ENCODE data around the gene APOBEC3A.
A peak's percentile ranks its signal among the peaks of the same experiment; 100 is the strongest.
"Not testable (repeated sequence)": the region's sequence is repeated elsewhere in the genome, so short reads cannot be mapped to it uniquely, and the experiment has no call there.

APOBEC3A gene

GRCh38 chr22:38989466-38989865 lies 32.1 kb downstream of the APOBEC3A start:
- DNase-seq (ENCODE audit: low read depth), result no peak

GRCh38 chr22:38992871-38993371 lies 35.5 kb downstream of the APOBEC3A start:
- DNase-seq (ENCODE audit: low read depth); H3K4me3 ChIP-seq (replicated peaks; ENCODE audit: low read depth, low read length): not testable (repeated sequence)

More at GRCh38 chr22:38989466-38989865, 32.1 kb downstream of the APOBEC3A start:
- TF ChIP-seq CTCF (IDR thresholded peaks at IDR 0.05; ENCODE audit: low read length, missing control alignments), result no peak
- H3K4me3 ChIP-seq (replicated peaks; ENCODE audit: low read depth, low read length), result no peak overlapping the region

GRCh38 chr22:38996105-38996504 lies 38.7 kb downstream of the APOBEC3A start:
- no peak overlapping the region for H3K4me3 ChIP-seq (replicated peaks; ENCODE audit: low read depth, low read length)
- DNase-seq (ENCODE audit: low read depth), result no peak
- TF ChIP-seq CTCF (IDR thresholded peaks at IDR 0.05; ENCODE audit: low read length, missing control alignments), result no peak

- TF ChIP-seq CTCF (IDR thresholded peaks at IDR 0.05; ENCODE audit: low read length, missing control alignments), result no peak
- no peak overlapping the region for H3K4me3 ChIP-seq (replicated peaks; ENCODE audit: low read depth, low read length)
- no peak for DNase-seq (ENCODE audit: low read depth)
Observed at GRCh38 chr22:38997518-38997917, 40.1 kb downstream of the APOBEC3A start.

- H3K4me3 ChIP-seq (replicated peaks; ENCODE audit: low read depth, low read length), result no peak overlapping the region
- peak; percentile 77 for TF ChIP-seq CTCF (IDR thresholded peaks at IDR 0.05; ENCODE audit: low read length, missing control alignments)
- DNase-seq (ENCODE audit: low read depth), result peak; percentile 89
Observed at GRCh38 chr22:39003165-39003638, 45.8 kb downstream of the APOBEC3A start.

- TF ChIP-seq CTCF (IDR thresholded peaks at IDR 0.05; ENCODE audit: low read length, missing control alignments), result no peak
- no peak overlapping the region for H3K4me3 ChIP-seq (replicated peaks; ENCODE audit: low read depth, low read length)
- DNase-seq (ENCODE audit: low read depth), result no peak
Observed at GRCh38 chr22:39007177-39007576, 49.8 kb downstream of the APOBEC3A start.

- H3K4me3 ChIP-seq (replicated peaks; ENCODE audit: low read depth, low read length); DNase-seq (ENCODE audit: low read depth): not testable (repeated sequence)
Observed at GRCh38 chr22:39008271-39008850, 51.0 kb downstream of the APOBEC3A start.

- H3K4me3 ChIP-seq (replicated peaks; ENCODE audit: low read depth, low read length), result no peak overlapping the region
- DNase-seq (ENCODE audit: low read depth), result no peak
- TF ChIP-seq CTCF (IDR thresholded peaks at IDR 0.05; ENCODE audit: low read length, missing control alignments), result no peak
Observed at GRCh38 chr22:39010946-39011345, 53.5 kb downstream of the APOBEC3A start.
